ENCODE measurements around the gene PKIG. TPM values are rescaled to one million over a fixed set of nuclear protein-coding genes. Genes with fewer than 3 reads are reported as not detected.

The PKIG gene
- total RNA-seq, 1 donor from 2014 or later: 40.6 TPM

DNA sequence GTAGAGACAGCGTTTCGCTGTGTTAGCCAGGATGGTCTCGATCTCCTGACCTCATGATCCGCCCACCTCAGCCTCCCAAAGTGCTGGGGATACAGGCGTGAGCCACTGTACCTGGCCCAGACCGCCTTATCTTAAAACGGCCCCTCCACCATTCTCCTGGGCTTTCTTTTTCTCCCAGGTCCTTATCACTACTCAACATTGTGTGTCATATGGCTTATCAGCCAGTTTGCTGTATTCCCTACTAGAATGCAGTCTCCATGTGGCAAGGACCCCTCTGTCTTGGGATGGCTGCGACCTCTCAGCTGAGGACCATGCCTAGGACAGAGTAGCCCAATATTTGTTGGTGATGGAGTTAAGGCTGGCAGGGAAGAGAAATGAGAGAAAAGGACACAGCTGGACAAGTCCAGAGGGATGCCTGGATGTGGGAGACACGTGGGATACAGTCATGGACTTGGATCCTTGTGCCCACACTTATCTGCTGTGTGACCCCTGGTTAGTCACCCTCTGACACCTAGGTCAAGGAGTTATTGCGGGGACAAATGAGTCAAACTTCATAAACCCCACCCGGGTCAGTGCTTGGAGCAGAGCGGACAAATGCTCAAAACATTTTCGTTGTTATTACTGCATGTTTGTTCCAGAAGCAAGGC lies 45.1 kb downstream of the PKIG start:
- Histone ChIP-seq H3K4me2 (no peak overlapping the region), H3F3A (ENCODE audit: low read depth) (no peaks in the 10 kb centered on the region), H2AFZ (replicated peaks) (no peak overlapping the region), H3K9me3 (ENCODE audit: low read depth) (no peaks in the 10 kb centered on the region), H3K36me3 (no peaks in the 10 kb centered on the region), H3K9ac (no peak overlapping the region), H3K79me2 (ENCODE audit: low read depth) (no peaks in the 10 kb centered on the region), H3K4me3 (no peak overlapping the region), H3K27ac (no peak overlapping the region), H3K27me3 (no peaks in the 10 kb centered on the region), H4K20me1 (ENCODE audit: low read depth) (no peaks in the 10 kb centered on the region), H3K4me1 (no peaks in the 10 kb centered on the region)
- Mint-ChIP-seq H3K4me3 (no peak overlapping the region), H3K9me3 (no peaks in the 10 kb centered on the region), H3K27ac (peak overlapping the region; percentile 46), H3K27me3 (ENCODE audit: insufficient read depth, low read depth) (peaks cover 2% of the 10 kb centered on the region), H3K36me3 (peaks cover 11% of the 10 kb centered on the region), H3K4me1 (peaks cover 3% of the 10 kb centered on the region)
- no peak for DNase-seq (ENCODE audit: low spot score)
- no peak for TF ChIP-seq EZH2 (IDR thresholded peaks at IDR 0.05)
- TF ChIP-seq CTCF (IDR thresholded peaks at IDR 0.05): no peak
- TF ChIP-seq EZH2phosphoT487 (IDR thresholded peaks at IDR 0.05): no peak

GRCh38 chr20:44629017-44629385 lies 46.6 kb downstream of the PKIG start:
- Histone ChIP-seq H3F3A (ENCODE audit: low read depth) (no peaks in the 10 kb centered on the region), H3K79me2 (ENCODE audit: low read depth) (no peaks in the 10 kb centered on the region), H3K4me2 (no peak overlapping the region), H3K27me3 (no peaks in the 10 kb centered on the region), H2AFZ (replicated peaks) (no peak overlapping the region), H3K27ac (no peak overlapping the region), H3K4me1 (no peaks in the 10 kb centered on the region), H3K4me3 (no peak overlapping the region), H4K20me1 (ENCODE audit: low read depth) (no peaks in the 10 kb centered on the region), H3K36me3 (no peaks in the 10 kb centered on the region), H3K9me3 (ENCODE audit: low read depth) (no peaks in the 10 kb centered on the region), H3K9ac (no peak overlapping the region)
- H3K36me3 Mint-ChIP-seq: peaks cover 4% of the 10 kb centered on the region
- H3K9me3 Mint-ChIP-seq: no peaks in the 10 kb centered on the region
- TF ChIP-seq EZH2phosphoT487 (IDR thresholded peaks at IDR 0.05): no peak
- TF ChIP-seq CTCF (IDR thresholded peaks at IDR 0.05): no peak
- H3K27me3 Mint-ChIP-seq (ENCODE audit: insufficient read depth, low read depth): peaks cover 2% of the 10 kb centered on the region
- H3K4me1 Mint-ChIP-seq: peaks cover 3% of the 10 kb centered on the region
- H3K4me3 Mint-ChIP-seq: no peak overlapping the region
- H3K27ac Mint-ChIP-seq: no peak overlapping the region
- DNase-seq (ENCODE audit: low spot score): no peak

- H3K36me3 ChIP-seq: no peaks in the 10 kb centered on the region
- H3K4me1 ChIP-seq: no peaks in the 10 kb centered on the region
- Mint-ChIP-seq H3K27me3 (ENCODE audit: insufficient read depth, low read depth) (no peaks in the 10 kb centered on the region), H3K4me3 (no peak overlapping the region), H3K36me3 (peaks cover 4% of the 10 kb centered on the region), H3K9me3 (no peaks in the 10 kb centered on the region), H3K4me1 (peaks cover 3% of the 10 kb centered on the region), H3K27ac (no peak overlapping the region)
- H3K27ac ChIP-seq: no peak overlapping the region
- no peaks in the 10 kb centered on the region for H3F3A ChIP-seq (ENCODE audit: low read depth)
- H3K27me3 ChIP-seq: no peaks in the 10 kb centered on the region
- no peaks in the 10 kb centered on the region for H4K20me1 ChIP-seq (ENCODE audit: low read depth)
- no peak for DNase-seq (ENCODE audit: low spot score)
- no peak overlapping the region for H3K4me2 ChIP-seq
- H3K79me2 ChIP-seq (ENCODE audit: low read depth): no peaks in the 10 kb centered on the region
- no peaks in the 10 kb centered on the region for H3K9me3 ChIP-seq (ENCODE audit: low read depth)
- no peak overlapping the region for H2AFZ ChIP-seq (replicated peaks)
- no peak overlapping the region for H3K9ac ChIP-seq
- no peak overlapping the region for H3K4me3 ChIP-seq
- TF ChIP-seq EZH2 (IDR thresholded peaks at IDR 0.05) (no peak), CTCF (IDR thresholded peaks at IDR 0.05) (no peak), EZH2phosphoT487 (IDR thresholded peaks at IDR 0.05) (no peak)
Observed at GRCh38 chr20:44629542-44629941, 47.2 kb downstream of the PKIG start.
